ENCODE results near the gene KLRC1.
"Not testable (repeated sequence)": the region's sequence is repeated elsewhere in the genome, so short reads cannot be mapped to it uniquely, and the experiment has no call there.

- not testable (repeated sequence) for TF ChIP-seq CTCF, POLR2A (IDR thresholded peaks at IDR 0.05)
Observed at GRCh38 chr12:10430623-10431022, 22.6 kb downstream of the KLRC1 start.
